ENCODE results near the gene DYNLT4. TPM values are rescaled to one million over a fixed set of nuclear protein-coding genes. Genes with fewer than 3 reads are reported as not detected.

The DYNLT4 gene, protein sequence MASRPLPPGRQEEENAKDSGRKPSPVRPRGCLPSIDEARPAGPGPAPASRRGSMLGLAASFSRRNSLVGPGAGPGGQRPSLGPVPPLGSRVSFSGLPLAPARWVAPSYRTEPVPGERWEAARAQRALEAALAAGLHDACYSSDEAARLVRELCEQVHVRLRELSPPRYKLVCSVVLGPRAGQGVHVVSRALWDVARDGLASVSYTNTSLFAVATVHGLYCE
- total RNA-seq: 0.31 to 0.72 TPM (median 0.47 TPM) in 3 replicates

DNA sequence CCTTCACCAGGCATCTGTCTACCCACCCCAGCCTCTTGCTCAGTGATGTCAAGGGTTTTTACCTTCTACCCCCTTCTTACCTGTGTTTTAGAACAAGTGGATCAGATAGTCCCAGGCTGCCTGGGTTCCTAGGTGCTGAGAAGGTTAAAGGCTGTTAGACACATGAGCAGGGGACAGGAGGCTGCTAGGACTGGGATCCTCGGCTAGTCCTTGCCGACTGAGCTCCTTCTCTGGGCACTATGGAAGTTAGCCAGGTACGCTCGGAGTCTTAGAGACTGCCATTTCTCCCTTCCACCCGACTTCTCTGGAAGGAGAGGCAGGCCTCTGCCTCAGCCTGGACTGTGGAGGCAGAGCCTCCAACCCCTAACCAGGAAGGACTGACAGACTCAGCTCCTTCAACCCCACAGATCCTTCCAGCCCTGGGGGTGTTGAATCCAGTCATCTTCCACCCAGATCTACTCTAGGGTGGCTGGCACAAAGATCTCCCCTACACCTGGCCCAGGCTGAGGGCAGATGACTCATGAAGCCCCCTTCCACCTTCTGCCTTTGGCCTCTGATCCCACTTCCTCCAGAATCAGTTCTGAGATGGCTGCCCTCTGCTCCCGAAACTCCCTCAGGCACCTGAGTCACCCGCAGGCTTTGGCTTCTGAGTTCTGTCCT lies at the start of gene DYNLT4:
Gene DYNLT4, minus strand, starts transcription at position 648 of the 660 bp plus-strand sequence. CDS start 683 bp downstream, outside the sequence.
- no peaks in the 10 kb centered on the region for H3K27me3 Mint-ChIP-seq (ENCODE audit: low read depth)
- H3K27ac Mint-ChIP-seq: peak within 1 kb of the TSS; percentile 99
- TF ChIP-seq, protein P1, sequence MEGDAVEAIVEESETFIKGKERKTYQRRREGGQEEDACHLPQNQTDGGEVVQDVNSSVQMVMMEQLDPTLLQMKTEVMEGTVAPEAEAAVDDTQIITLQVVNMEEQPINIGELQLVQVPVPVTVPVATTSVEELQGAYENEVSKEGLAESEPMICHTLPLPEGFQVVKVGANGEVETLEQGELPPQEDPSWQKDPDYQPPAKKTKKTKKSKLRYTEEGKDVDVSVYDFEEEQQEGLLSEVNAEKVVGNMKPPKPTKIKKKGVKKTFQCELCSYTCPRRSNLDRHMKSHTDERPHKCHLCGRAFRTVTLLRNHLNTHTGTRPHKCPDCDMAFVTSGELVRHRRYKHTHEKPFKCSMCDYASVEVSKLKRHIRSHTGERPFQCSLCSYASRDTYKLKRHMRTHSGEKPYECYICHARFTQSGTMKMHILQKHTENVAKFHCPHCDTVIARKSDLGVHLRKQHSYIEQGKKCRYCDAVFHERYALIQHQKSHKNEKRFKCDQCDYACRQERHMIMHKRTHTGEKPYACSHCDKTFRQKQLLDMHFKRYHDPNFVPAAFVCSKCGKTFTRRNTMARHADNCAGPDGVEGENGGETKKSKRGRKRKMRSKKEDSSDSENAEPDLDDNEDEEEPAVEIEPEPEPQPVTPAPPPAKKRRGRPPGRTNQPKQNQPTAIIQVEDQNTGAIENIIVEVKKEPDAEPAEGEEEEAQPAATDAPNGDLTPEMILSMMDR (IDR thresholded peaks at IDR 0.05; ENCODE audit: unreplicated experiment): no peak
- peaks cover 14% of the 10 kb centered on the region for H3K36me3 Mint-ChIP-seq
- H3K4me3 Mint-ChIP-seq: peak within 1 kb of the TSS; percentile 63
- no peak for DNase-seq (ENCODE audit: low spot score in 2 of 2, unreplicated experiment in 2 of 2)
- no peaks in the 10 kb centered on the region for H3K9me3 Mint-ChIP-seq
- H3K4me1 Mint-ChIP-seq: peaks cover 46% of the 10 kb centered on the region

DNA sequence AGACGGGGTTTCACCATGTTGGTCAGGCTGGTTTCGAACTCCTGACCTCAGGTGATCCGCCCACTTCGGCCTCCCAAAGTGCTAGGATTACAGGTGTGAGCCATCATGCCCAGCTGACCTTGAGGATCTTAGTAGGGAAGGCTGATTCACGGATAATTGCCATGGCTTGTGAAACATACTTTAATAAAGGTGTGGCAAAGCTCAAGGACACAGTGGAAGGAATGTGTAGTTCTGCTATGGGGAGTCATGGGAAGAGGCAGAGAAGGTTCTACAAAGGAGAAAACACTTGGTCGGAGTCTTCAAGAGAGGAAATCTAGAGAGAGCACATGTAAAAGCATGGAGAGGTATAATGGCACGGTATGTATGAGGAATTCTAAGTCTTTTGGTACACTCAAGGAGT lies 48.6 kb upstream of the DYNLT4 start:
- TF ChIP-seq, protein P1 (IDR thresholded peaks at IDR 0.05; ENCODE audit: unreplicated experiment): no peak
- no peaks in the 10 kb centered on the region for H3K9me3 Mint-ChIP-seq
- H3K4me3 Mint-ChIP-seq: no peak overlapping the region
- no peak overlapping the region for H3K27ac Mint-ChIP-seq
- no peak for DNase-seq (ENCODE audit: low spot score in 2 of 2, unreplicated experiment in 2 of 2)
- H3K27me3 Mint-ChIP-seq (ENCODE audit: low read depth): no peaks in the 10 kb centered on the region
- no peaks in the 10 kb centered on the region for H3K4me1 Mint-ChIP-seq
- peaks cover 30% of the 10 kb centered on the region for H3K36me3 Mint-ChIP-seq

DNA sequence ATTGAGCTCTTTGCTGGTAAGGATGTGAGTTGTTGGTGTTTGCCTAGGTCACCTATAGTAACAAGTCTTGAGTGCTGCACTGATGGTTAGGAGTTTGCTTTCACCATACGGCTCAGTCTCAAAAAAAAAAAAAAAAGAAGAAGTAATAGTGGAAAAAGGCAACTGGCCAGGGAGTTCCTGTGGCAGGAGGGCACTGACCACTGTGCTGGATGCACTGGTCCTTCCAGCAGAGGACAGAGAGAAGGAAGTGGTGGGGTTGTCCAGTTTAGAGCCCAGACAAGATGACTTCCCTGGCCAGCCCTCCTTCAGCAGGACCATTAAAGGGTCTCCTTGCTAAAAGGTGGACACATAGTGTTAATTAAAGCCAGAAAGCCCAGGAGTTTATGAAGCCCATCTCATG lies 47.8 kb upstream of the DYNLT4 start:
- Mint-ChIP-seq H3K9me3 (no peaks in the 10 kb centered on the region), H3K4me1 (no peaks in the 10 kb centered on the region), H3K27me3 (ENCODE audit: low read depth) (no peaks in the 10 kb centered on the region), H3K4me3 (no peak overlapping the region), H3K27ac (no peak overlapping the region), H3K36me3 (peaks cover 33% of the 10 kb centered on the region)
- DNase-seq (ENCODE audit: low spot score in 2 of 2, unreplicated experiment in 2 of 2): no peak
- TF ChIP-seq, protein P1 (IDR thresholded peaks at IDR 0.05; ENCODE audit: unreplicated experiment): no peak

DNA sequence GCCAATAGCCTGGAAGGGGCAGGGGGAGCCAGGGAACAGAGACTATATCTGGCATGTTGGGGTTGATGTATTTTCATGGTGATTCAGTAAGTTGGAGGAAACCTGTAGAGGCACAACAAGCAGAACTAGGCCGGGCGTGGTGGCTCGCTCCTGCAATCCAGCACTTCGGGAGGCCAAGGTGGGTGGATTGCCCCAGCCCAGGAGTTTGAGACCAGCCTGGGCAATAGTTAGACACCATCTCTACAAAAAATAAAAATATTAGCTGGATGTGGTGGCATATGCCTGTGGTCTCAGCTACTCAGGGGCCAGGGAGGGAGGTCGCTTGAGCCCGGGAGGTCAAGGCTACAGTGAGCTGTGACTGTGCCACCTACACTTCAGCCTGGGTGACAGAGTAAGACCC lies 46.0 kb upstream of the DYNLT4 start:
- peaks cover 33% of the 10 kb centered on the region for H3K36me3 Mint-ChIP-seq
- H3K27me3 Mint-ChIP-seq (ENCODE audit: low read depth): no peaks in the 10 kb centered on the region
- H3K27ac Mint-ChIP-seq: no peak overlapping the region
- DNase-seq (ENCODE audit: low spot score in 2 of 2, unreplicated experiment in 2 of 2): no peak
- TF ChIP-seq, protein P1 (IDR thresholded peaks at IDR 0.05; ENCODE audit: unreplicated experiment): no peak
- no peaks in the 10 kb centered on the region for H3K4me1 Mint-ChIP-seq
- no peak overlapping the region for H3K4me3 Mint-ChIP-seq
- H3K9me3 Mint-ChIP-seq: no peaks in the 10 kb centered on the region

DNA sequence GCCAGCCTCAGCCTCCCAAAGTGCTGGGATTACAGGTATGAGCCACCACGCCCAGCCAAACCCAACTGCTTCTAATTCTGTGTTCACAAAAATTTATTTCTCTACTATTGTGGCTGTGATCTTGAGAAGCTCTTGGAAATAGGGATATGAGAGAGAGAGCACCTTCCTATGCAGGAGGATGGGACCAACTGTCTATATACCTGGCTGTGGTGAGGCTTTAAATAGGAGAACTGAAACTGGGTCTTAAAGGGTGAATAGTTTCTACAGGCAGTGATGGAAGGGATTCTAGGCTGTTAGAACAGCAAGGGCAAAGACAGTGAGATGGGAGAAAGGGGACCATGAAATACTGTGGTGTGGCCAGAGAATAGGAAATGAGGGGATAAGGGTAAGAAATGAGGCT lies 44.2 kb upstream of the DYNLT4 start:
- Mint-ChIP-seq H3K27ac (no peak overlapping the region), H3K4me1 (no peaks in the 10 kb centered on the region), H3K27me3 (ENCODE audit: low read depth) (no peaks in the 10 kb centered on the region), H3K4me3 (no peak overlapping the region), H3K9me3 (no peaks in the 10 kb centered on the region), H3K36me3 (peaks cover 22% of the 10 kb centered on the region)
- no peak for DNase-seq (ENCODE audit: low spot score in 2 of 2, unreplicated experiment in 2 of 2)
- TF ChIP-seq, protein P1 (IDR thresholded peaks at IDR 0.05; ENCODE audit: unreplicated experiment): no peak
